Bronchial epithelial cell (primary cell): ENCODE results near the gene ETV6. TPM values are rescaled to one million over a fixed set of nuclear protein-coding genes. Genes with fewer than 3 reads are reported as not detected.

Source experiments
- DNase-seq: peaks from one replicate; pipeline ENCODE4 v3.0.0-alpha.2; 2010; ENCODE audit warnings: low read depth
- FAIRE-seq: peaks from 2 replicates; lab custom pipeline; 2011; peaks lifted over from hg19 to GRCh38; lab: Jason Lieb, UNC
- H3K27me3 ChIP-seq: 2 replicates; pipeline ENCODE4 v1.5.1; 2011; ENCODE audit warnings: low read length; ENCODE audit not compliant: control insufficient read depth, insufficient read depth
- H3K36me3 ChIP-seq: 2 replicates; pipeline ENCODE4 v1.5.1; 2011; ENCODE audit warnings: low read length; ENCODE audit not compliant: control insufficient read depth, insufficient read depth
- H3K4me3 ChIP-seq: 2 replicates; pipeline ENCODE4 v1.5.1; 2011; ENCODE audit warnings: mild to moderate bottlenecking, low read depth, low read length, control low read depth
- CTCF ChIP-seq: IDR thresholded peaks from 2 replicates; pipeline ENCODE4 v1.5.1; 2011; ENCODE audit warnings: mild to moderate bottlenecking, moderate library complexity, low read length, control low read depth, inconsistent platforms; ENCODE audit not compliant: insufficient read depth, severe bottlenecking
- total RNA-seq: library from RNA; depleted of rRNA; stranded (reverse); fragments of >200 nt; gene quantifications from 2 replicates; pipeline ENCODE4 v1.2.1, GENCODE V29; 2014

The ETV6 gene
- total RNA-seq, 1 donor from 2014 or later, result 2.6 TPM

- no peaks in the 10 kb centered on the region for H3K27me3 ChIP-seq
- no peak for DNase-seq
- no peak for FAIRE-seq
- TF ChIP-seq CTCF, result no peak
- H3K4me3 ChIP-seq, result no peak overlapping the region
- no peaks in the 10 kb centered on the region for H3K36me3 ChIP-seq
These were observed 138.0 kb downstream of the ETV6 start for GRCh38 chr12:11787437-11787836.

- no peaks in the 10 kb centered on the region for H3K36me3 ChIP-seq
- no peak overlapping the region for H3K4me3 ChIP-seq
- no peaks in the 10 kb centered on the region for H3K27me3 ChIP-seq
- FAIRE-seq (no peak), DNase-seq (no peak)
- no peak for TF ChIP-seq CTCF
These were observed 138.7 kb downstream of the ETV6 start for GRCh38 chr12:11787933-11788849.

- no peaks in the 10 kb centered on the region for H3K36me3 ChIP-seq
- H3K27me3 ChIP-seq, result no peaks in the 10 kb centered on the region
- TF ChIP-seq CTCF, result no peak
- no peak overlapping the region for H3K4me3 ChIP-seq
- FAIRE-seq, result no peak
- DNase-seq, result no peak
These were observed 144.6 kb downstream of the ETV6 start for GRCh38 chr12:11793921-11794710.

GRCh38 chr12:11794751-11795150 lies 145.3 kb downstream of the ETV6 start:
- TF ChIP-seq CTCF, result no peak
- no peaks in the 10 kb centered on the region for H3K27me3 ChIP-seq
- DNase-seq, result no peak
- no peak for FAIRE-seq
- no peaks in the 10 kb centered on the region for H3K36me3 ChIP-seq
- H3K4me3 ChIP-seq, result no peak overlapping the region

- no peak for DNase-seq
- Histone ChIP-seq H3K27me3 (no peaks in the 10 kb centered on the region), H3K36me3 (no peaks in the 10 kb centered on the region), H3K4me3 (no peak overlapping the region)
- TF ChIP-seq CTCF, result no peak
- FAIRE-seq, result no peak
These were observed 145.9 kb downstream of the ETV6 start for GRCh38 chr12:11795192-11795912.
